ENCODE measurements around the gene ZNF679.

GRCh38 chr7:64206903-64207302 is 21.4 kb upstream of the ZNF679 start, which contains the start of gene ZNF735:
- TF ChIP-seq ZNF597 (CRISPR knock-in tag; IDR thresholded peaks at IDR 0.05) = no peak
- no peak for TF ChIP-seq ZFYVE20 (CRISPR knock-in tag; IDR thresholded peaks at IDR 0.05; ENCODE audit: borderline replicate concordance, low read depth)
- TF ChIP-seq, protein P1, sequence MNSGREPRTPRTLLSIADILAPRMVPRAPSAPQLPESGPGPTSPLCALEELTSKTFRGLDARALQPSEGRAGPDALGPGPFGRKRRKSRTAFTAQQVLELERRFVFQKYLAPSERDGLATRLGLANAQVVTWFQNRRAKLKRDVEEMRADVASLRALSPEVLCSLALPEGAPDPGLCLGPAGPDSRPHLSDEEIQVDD (CRISPR knock-in tag; IDR thresholded peaks at IDR 0.05; ENCODE audit: borderline replicate concordance) = no peak
- no peak for TF ChIP-seq JUND (CRISPR knock-in tag; IDR thresholded peaks at IDR 0.05)
- TF ChIP-seq, protein P2, sequence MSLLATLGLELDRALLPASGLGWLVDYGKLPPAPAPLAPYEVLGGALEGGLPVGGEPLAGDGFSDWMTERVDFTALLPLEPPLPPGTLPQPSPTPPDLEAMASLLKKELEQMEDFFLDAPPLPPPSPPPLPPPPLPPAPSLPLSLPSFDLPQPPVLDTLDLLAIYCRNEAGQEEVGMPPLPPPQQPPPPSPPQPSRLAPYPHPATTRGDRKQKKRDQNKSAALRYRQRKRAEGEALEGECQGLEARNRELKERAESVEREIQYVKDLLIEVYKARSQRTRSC (CRISPR knock-in tag; IDR thresholded peaks at IDR 0.05; ENCODE audit: low read depth) = no peak
- TF ChIP-seq ZNF3 (CRISPR knock-in tag; IDR thresholded peaks at IDR 0.05) = no peak
- TF ChIP-seq, protein P3, sequence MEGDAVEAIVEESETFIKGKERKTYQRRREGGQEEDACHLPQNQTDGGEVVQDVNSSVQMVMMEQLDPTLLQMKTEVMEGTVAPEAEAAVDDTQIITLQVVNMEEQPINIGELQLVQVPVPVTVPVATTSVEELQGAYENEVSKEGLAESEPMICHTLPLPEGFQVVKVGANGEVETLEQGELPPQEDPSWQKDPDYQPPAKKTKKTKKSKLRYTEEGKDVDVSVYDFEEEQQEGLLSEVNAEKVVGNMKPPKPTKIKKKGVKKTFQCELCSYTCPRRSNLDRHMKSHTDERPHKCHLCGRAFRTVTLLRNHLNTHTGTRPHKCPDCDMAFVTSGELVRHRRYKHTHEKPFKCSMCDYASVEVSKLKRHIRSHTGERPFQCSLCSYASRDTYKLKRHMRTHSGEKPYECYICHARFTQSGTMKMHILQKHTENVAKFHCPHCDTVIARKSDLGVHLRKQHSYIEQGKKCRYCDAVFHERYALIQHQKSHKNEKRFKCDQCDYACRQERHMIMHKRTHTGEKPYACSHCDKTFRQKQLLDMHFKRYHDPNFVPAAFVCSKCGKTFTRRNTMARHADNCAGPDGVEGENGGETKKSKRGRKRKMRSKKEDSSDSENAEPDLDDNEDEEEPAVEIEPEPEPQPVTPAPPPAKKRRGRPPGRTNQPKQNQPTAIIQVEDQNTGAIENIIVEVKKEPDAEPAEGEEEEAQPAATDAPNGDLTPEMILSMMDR (CRISPR knock-in tag; IDR thresholded peaks at IDR 0.05) = no peak
- TF ChIP-seq NCOA5 (CRISPR knock-in tag; IDR thresholded peaks at IDR 0.05) = no peak
- TF ChIP-seq ZBTB1 (CRISPR knock-in tag; IDR thresholded peaks at IDR 0.05; ENCODE audit: borderline replicate concordance) = no peak
- no peak for TF ChIP-seq CBFB (CRISPR knock-in tag; IDR thresholded peaks at IDR 0.05)
- TF ChIP-seq, protein P4, sequence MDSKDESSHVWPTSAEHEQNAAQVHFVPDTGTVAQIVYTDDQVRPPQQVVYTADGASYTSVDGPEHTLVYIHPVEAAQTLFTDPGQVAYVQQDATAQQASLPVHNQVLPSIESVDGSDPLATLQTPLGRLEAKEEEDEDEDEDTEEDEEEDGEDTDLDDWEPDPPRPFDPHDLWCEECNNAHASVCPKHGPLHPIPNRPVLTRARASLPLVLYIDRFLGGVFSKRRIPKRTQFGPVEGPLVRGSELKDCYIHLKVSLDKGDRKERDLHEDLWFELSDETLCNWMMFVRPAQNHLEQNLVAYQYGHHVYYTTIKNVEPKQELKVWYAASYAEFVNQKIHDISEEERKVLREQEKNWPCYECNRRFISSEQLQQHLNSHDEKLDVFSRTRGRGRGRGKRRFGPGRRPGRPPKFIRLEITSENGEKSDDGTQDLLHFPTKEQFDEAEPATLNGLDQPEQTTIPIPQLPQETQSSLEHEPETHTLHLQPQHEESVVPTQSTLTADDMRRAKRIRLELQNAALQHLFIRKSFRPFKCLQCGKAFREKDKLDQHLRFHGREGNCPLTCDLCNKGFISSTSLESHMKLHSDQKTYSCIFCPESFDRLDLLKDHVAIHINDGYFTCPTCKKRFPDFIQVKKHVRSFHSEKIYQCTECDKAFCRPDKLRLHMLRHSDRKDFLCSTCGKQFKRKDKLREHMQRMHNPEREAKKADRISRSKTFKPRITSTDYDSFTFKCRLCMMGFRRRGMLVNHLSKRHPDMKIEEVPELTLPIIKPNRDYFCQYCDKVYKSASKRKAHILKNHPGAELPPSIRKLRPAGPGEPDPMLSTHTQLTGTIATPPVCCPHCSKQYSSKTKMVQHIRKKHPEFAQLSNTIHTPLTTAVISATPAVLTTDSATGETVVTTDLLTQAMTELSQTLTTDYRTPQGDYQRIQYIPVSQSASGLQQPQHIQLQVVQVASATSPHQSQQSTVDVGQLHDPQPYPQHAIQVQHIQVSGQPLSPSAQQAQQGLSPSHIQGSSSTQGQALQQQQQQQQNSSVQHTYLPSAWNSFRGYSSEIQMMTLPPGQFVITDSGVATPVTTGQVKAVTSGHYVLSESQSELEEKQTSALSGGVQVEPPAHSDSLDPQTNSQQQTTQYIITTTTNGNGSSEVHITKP (CRISPR knock-in tag; IDR thresholded peaks at IDR 0.05; ENCODE audit: low read depth) = no peak
